COLO668 (cell line): Measurements from ENCODE around the gene ZNF18.
"Not testable (repeated sequence)": the region's sequence is repeated elsewhere in the genome, so short reads cannot be mapped to it uniquely, and the experiment has no call there.

Experiments used
- DNase-seq: peaks from one replicate; lab custom pipeline; 2025; ENCODE audit not compliant: unreplicated experiment; lab: John Stamatoyannopoulos, UW

The ZNF18 gene

DNA sequence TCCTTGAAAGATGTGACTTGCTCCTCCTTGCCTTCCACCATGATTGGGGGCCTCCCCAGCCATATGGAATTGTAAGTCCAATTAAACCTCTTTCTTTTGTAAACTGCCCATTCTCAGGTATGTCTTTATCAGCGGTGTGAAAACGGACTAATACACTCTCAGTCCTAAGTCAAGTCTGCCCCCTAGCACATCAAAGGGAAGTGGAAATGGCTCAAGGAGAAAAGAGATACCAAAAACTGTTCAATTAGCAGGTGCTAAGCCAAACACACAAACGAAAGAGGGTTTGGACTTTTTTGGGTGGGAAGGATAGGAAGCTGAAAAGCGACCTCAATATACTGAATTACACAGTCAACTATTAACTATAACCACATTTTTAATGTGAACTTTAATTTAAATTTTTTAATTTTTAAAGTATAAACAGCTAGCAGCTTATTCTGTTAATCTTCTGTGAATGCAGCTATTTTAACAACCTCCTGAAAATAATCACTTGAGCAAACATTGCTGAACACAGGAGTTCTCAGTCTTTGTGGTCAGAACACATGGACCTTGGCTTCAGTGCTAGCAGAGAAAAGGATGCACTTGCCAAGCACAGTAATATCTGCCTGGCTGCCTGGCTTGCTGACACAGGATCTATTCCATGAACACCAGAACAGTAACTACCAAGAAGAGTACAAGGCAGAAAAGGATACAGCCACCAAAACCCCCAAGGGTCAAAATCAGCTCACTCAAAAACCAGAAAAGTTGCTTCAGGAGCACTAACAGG is 10.9 kb downstream of the ZNF18 start:
- DNase-seq, result no peak

DNA sequence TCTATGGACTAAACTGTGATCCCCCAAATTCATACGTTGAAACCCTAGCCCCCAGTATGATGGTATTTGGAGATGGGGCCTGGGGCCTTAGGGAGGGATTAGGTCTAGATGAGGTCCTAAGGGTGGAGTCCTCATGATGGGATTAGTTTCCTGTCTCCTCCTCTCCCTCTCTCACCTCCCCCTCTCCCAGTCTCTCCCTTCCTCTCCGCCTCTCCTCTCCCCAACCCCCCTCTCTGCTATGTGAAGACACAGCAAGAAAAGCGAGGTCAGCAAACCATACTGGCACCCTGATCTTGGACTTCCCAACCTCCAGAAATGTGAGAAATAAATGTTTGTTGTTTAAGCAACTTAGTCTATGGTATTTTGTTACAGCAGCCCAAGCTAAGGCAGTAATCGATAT is 15.4 kb downstream of the ZNF18 start:
- no peak for DNase-seq

DNA sequence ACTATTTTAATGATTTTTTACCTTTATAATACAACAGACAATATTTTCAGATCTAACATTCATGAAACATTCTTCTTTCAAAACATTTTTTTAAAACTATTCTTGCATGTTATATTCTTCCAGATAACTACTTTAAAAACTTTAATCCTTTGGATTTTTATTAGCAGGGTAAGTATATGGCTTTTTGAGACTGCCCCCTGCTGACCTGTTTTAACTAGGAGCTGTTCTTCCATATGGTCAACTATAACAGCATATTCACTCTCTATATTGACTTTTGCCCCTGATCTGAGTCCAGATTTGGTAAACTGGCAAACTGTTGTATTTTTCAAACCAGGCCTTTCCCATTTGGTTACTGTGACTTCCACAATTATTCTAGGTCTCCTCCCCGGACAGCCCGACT is 16.5 kb downstream of the ZNF18 start:
- DNase-seq, result no peak

DNA sequence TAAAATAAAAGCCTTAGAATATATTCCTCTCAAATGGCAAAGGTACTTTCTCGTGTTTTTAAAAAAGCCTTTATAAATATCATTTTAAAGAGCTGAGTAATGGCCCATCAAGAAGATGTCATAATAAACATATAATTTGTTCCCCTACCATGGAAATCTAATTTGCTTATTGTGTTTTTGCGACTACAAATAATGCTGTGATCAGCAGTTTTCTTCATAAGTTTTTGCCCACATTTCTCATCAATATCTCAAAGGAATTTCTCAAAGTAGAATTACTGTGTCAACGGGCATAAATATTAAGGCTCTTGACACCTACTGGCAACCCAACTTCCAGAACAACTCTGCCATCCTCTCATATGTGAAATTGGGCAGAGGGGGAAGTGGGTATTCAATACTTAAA is 17.5 kb downstream of the ZNF18 start:
- no peak for DNase-seq

DNA sequence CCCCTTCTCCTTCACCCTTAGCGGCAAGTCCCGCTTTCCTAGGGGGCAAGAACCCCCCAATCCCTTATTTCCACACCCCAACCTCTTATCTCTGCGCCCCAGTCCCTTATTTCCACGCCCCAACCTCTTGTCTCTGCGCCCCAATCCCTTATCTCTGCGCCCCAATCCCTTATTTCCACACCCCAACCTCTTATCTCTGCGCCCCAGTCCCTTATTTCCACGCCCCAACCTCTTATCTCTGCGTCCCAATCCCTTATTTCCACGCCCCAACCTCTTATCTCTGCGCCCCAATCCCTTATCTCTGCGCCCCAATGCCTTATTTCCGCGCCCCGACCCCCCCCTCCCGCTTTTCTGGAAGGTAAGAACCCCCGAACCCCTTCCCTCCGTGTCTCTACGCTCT is 24.5 kb downstream of the ZNF18 start:
- DNase-seq, result not testable (repeated sequence)

DNA sequence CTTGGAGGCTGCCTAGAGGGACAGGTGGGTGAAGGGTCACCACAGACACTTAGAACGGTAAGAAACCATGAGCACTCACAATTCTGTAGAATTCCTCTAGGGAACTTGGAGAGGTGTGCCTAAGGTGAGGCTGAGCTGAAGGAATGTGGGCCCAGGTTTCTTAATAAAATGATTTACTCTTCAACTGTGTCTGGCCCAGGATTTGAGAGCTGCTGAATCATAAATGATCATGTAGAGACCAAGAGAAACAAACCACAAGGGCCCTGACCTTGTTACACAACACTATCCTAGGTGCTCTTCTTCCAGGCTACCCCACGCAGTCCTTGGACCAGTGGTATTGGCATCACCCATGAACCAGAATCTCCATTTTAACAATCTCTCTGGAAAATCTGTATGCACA is 27.7 kb downstream of the ZNF18 start:
- DNase-seq, result no peak

DNA sequence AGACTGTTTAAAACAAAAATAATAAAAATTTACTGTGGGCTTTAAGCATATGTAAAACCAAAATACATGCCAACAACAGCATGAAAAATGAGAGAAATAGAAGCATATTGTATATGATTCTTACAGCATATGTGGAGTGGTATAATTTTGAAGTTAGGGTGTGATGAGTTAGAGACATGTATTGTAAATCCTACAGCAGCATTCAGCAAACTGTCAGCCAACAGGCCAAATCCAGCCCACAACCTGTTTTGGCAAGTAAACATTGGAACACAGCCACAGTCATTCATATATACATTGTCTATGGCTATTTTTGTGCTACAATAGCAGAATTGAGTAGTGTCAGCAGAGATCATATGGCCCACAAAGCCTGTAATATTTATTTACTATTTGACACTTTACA is 42.3 kb downstream of the ZNF18 start:
- DNase-seq, result no peak

DNA sequence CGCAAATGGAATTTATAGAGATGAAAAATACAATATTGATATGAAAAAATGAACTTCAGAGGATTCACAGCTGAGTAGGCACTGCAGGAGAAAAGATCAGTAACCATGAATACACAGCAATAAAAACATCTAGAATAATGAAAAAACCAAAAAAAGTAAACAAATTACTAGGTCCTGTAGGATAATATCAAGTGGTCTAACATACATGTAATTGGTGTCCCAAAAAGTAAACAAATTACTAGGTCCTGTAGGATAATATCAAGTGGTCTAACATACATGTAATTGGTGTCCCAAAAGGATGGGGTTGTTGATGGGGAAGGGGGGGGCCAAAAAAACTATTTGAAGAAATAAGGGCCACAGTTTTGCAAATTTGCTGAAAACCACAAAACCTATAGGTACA is 43.4 kb downstream of the ZNF18 start:
- DNase-seq, result no peak

DNA sequence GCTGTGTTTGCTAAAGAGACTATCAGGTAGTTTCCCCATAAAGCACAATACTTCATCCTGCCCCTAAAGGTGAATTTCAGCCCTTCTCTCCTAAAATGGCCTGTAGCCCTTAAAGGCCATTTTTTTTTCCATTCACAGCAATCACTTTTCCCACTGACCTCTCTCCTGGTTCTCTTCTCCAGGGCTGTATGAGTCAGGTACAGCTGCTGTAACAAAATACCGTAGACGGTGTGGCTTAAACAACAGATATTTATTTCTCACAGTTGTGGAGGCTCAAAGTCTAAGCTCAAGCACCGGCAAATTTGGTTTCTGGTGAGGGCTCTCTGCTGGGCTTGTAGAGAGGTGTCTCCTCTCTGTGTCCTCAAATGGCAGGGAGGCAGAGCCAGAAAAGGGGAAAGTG is 44.7 kb downstream of the ZNF18 start:
- DNase-seq, result no peak

DNA sequence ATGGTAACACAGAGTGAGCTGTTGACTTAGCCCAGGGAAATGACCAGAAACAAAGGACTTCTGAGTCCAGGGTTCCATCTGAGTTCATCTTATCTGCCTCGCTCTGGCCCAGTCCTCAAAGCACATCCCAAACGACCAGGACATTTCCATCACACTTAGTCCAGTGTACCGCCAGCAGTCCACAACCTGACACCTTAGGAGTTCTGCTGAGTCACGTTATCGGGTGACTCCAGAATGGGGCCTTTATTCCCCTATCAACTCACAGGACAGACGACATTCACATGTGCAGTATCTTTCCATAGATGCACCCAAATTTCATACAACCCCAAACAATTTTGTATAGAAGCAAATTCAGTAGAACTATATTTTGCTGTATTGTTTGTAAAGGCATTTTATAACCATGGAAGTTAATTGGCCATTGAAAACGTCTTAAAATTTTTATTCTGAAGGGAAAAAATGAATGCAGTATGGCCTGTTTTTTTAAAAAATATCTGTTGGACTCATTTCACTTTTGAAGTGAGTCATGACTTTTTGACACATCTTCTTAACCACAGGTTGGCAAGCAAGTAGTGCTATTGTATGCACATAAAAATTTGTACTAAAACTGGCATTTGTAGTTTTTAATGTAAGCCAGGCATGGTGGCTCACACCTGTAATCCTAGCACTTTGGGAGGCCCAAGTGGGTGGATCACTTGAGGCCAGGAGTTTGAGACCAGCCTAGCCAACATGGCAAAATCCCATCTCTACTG is 46.3 kb downstream of the ZNF18 start:
- DNase-seq, result no peak

DNA sequence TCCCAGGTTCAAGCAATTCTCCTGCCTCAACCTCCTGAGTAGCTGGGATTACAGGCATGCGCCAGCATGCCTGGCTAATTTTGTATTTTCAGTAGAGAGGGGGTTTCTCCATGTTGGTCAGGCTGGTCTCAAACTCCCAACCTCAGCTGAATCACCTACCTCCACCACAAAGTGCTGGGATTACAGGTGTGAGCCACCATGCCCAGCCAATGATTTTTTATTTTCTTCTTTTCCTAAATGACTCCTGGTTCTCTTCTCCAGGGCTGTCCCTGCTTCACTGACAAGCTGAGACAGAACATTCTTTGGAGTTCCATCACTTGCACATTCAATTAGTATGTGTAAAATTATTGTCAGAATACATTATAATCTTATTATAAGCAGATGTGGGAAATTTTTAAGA is 47.7 kb downstream of the ZNF18 start:
- not testable (repeated sequence) for DNase-seq

DNA sequence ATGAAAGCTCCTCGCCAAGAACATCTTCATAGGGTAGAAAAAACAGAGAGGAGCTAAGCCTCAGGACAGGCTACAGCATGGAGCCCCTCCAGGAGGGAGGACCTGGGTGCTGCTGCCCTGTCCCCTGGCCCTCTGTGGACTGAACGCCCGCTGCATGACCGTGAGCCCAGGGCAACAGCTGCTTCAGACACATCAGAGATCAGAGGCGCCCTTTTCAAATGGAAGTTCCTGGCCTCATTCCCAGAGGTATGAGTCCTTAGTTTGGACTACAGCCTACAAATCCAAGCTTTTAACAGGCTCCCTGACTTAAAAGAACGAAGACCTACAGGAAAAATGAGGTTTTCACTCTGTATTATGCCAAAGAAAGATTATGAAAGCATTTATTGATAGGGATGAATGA is 48.5 kb downstream of the ZNF18 start:
- no peak for DNase-seq

DNA sequence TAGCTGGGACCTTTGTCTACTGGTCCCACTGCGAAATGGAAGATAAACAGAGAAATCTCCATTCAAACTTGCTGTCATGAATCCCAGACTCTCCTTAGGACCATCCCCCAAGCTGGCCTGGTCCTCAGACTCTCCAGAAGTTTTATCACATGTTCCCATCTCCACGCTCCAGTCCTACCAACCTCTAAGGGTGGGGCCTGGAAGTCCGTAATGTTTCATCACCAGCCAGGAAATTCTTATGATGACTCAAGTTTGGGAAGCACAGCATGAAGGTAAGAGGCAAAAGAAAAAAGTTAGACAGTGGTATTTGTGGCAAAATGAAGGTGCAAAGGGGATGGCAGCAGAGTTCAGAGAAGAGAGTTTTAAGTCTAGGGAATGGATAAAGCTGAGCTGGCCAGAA is 52.7 kb downstream of the ZNF18 start:
- DNase-seq, result no peak

DNA sequence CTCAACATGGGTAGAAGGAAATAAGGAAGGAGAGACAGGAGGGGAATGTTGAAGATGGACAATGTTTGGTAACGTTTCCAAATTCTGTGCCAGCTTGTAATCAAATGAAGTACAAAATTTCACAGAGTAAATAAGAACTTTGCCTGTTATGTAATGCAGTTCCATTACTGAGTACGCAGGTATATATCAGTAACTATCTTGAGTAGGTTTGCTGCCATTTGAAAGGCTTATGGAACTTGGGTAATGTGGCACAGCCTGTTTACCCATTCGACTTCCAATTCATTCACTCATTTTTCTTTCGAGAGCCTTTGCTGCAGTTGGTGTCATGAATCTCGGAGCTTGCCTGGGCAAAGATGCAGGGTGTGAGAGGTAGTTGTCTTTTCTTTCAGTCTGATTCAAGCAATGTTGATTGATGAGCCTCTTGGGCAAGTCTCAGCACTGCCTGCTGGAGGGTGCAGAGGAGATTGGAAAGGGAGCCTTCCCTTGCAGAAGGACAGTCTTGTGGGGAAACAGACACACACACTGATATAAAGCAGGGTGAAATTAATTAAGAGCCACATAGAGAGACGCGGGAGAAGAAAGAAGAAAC is 53.4 kb downstream of the ZNF18 start:
- no peak for DNase-seq

DNA sequence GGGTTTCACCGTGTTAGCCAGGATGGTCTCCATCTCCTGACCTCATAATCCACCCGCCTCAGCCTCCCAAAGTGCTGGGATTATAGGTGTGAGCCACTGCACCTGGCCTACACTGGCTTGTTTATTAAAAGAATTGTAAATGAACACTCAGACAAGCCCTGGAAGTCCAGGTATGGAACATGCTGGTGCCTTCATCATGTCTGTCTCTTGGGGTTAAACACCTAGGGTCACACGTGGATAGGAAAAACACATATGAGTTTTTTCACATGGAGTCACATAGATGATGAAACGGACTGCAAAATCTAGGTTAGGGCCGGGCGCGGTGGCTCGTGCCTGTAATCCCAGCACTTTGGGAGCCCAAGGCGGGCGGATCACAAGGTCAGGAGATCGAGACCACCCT is 54.2 kb downstream of the ZNF18 start:
- not testable (repeated sequence) for DNase-seq

DNA sequence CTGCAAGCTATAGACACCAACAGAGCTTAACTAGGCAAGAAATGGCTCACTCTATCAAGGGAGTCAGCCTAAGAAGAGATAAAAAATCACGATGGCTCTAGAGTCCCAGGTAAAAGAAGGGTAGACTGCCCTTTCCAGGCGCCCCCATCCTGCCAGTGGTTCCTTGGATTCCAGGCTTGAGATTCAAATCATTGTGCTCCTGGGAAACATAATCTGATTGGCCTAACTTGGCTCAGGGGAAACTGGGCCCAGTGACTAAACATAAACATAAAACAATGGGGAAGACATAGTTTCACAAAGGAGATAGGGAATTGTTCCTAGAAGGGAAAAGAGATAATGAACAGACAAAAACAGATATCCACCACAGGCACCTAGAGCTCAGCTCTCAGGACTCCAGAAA is 56.4 kb downstream of the ZNF18 start:
- no peak for DNase-seq

DNA sequence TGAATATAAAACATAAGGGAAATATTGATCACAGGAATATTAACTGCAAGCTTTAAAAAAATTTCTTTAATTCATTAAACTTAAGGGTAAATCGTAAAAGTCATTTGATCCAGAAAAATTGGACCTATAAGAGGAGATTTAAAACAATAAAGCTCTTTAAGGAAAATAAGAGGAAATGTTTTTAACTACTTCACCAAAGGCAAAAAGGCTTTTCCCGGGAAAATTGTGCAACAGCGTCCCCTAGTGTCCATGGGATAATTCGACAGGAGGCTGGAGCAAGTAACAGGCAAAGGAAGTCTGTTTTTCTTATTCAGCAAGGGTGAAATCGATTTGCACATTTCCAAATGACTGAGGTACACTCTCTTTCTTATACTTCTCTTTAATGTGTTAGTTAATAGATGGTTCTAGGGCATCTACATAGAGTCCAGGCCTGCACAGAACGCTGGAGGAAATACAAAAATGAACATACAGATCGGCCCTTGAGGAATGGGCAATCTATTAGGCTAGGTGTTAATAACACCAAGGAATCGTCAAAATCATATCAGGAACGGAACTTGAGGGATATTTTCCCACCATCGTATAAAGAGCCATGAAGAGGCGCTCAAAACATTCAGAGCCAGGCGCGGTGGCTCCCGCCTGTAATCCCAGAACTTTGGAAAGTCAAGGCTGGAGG is 61.4 kb downstream of the ZNF18 start:
- peak; percentile 31 for DNase-seq

DNA sequence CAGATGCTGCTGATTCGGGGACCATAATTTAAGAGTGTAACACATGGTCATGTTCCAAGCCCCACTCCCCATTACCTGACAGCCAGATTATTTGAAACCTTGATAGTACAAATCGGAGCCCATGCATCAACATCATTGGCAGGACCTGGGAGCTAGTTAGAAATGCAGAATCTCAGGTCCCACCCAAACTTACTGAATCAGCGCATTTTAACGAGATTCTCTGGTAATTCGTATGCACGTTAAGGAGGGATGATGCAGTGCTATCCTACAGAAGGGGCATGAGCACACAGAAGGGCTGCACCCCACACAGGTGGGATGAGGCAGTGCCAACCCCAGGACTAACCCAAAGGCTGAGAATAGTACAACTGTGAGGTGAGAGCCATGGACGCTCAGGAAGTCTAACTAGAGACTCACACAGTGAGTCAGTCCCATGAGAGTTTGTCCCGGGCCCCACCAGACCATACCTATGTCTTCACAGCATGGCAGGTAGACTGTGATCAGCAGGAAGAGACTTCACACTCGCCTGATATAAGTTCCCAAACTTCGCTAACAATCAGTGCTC is 64.9 kb downstream of the ZNF18 start:
- no peak for DNase-seq

DNA sequence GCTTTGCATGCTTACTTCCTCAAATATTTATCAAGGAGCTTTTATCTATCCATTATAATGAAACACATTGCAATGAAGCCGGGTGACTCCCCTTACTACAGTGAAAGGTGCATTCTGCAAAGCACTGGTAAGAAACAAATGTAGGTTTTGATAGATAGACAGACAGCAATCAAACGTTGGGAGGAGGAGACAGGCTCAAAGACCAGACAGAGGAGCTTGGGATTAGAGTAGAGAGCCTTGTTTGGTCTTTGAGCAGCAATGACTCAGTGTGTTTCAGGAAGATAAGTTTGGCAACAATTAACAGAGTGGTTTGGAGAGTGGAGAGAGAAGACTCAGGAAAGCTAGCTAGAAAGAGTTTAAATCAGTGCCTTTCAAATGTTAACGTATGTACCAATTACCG is 68.8 kb downstream of the ZNF18 start:
- no peak for DNase-seq
